HG02642 (cell line): Measurements from ENCODE around the gene TCN1.
"Not testable (repeated sequence)": the region's sequence is repeated elsewhere in the genome, so short reads cannot be mapped to it uniquely, and the experiment has no call there.

Source experiments
- ATAC-seq: cut with Tn5 transposase; IDR thresholded peaks from one replicate; pipeline ENCODE4 v1.9.1; 2021; ENCODE audit warnings: mild to moderate bottlenecking; ENCODE audit not compliant: unreplicated experiment, poor library complexity

The TCN1 gene

GRCh38 chr11:59857439-59858434, 8.6 kb downstream of the TCN1 start:
- ATAC-seq, result no peak

- no peak for ATAC-seq
Measured at GRCh38 chr11:59854871-59855270, 11.4 kb downstream of the TCN1 start.

GRCh38 chr11:59851416-59851815, 14.9 kb downstream of the TCN1 start:
- not testable (repeated sequence) for ATAC-seq

GRCh38 chr11:59849551-59849950, 16.7 kb downstream of the TCN1 start:
- not testable (repeated sequence) for ATAC-seq

- ATAC-seq, result no peak
Measured at GRCh38 chr11:59849129-59849528, 17.2 kb downstream of the TCN1 start.

GRCh38 chr11:59848439-59848838, 17.8 kb downstream of the TCN1 start:
- not testable (repeated sequence) for ATAC-seq

- no peak for ATAC-seq
Measured at GRCh38 chr11:59847626-59848025, 18.7 kb downstream of the TCN1 start.

- ATAC-seq, result no peak
Measured at GRCh38 chr11:59846556-59846955, 19.7 kb downstream of the TCN1 start.

GRCh38 chr11:59845399-59845798, 20.9 kb downstream of the TCN1 start, which contains the start of gene CBLIF:
CBLIF (minus strand) TSS chr11:59845499; CDS start chr11:59845453, 46 bp downstream.
- no peak for ATAC-seq

GRCh38 chr11:59842316-59842715, 24.0 kb downstream of the TCN1 start:
- no peak for ATAC-seq

GRCh38 chr11:59841514-59841913, 24.8 kb downstream of the TCN1 start:
- ATAC-seq, result no peak

GRCh38 chr11:59839615-59840014, 26.7 kb downstream of the TCN1 start:
- ATAC-seq, result no peak

GRCh38 chr11:59833602-59834001, 32.7 kb downstream of the TCN1 start:
- no peak for ATAC-seq

GRCh38 chr11:59829358-59829757, 36.9 kb downstream of the TCN1 start:
- ATAC-seq, result no peak

GRCh38 chr11:59822989-59823566, 43.2 kb downstream of the TCN1 start:
- ATAC-seq, result peak; percentile 91

GRCh38 chr11:59818572-59818971, 47.7 kb downstream of the TCN1 start:
- ATAC-seq, result no peak

- not testable (repeated sequence) for ATAC-seq
Measured at GRCh38 chr11:59816434-59816833, 49.9 kb downstream of the TCN1 start.

GRCh38 chr11:59815754-59816153, 50.5 kb downstream of the TCN1 start:
- ATAC-seq, result no peak

GRCh38 chr11:59814021-59814420, 52.3 kb downstream of the TCN1 start:
- ATAC-seq, result no peak

- no peak for ATAC-seq
Measured at GRCh38 chr11:59813364-59813763, 52.9 kb downstream of the TCN1 start.

GRCh38 chr11:59812220-59812619, 54.1 kb downstream of the TCN1 start:
- no peak for ATAC-seq

- no peak for ATAC-seq
Measured at GRCh38 chr11:59810911-59811259, 55.4 kb downstream of the TCN1 start.
